Endothelial cell of umbilical vein (primary cell): ENCODE data around the gene NEMP1. TPM values are rescaled to one million over a fixed set of nuclear protein-coding genes. Genes with fewer than 3 reads are reported as not detected.

ENCODE experiments used
- BruUV-seq: library from RNA; stranded (reverse); fragments of 400-500 nt; replicated peaks from 2 replicates; lab custom pipeline; 2021; lab: Mats Ljungman, UMichigan
- CTCF ChIA-PET: fragments of 300-600, 350-600 bp; sonication (Branson Sonifier 250); formaldehyde crosslinking; loops from one replicate; lab custom pipeline; 2021; ENCODE audit warnings: antibody characterized with exemption, inconsistent platforms; lab: Charles Lee
- POLR2A ChIA-PET: fragments of 300-600, 350-600 bp; sonication (Branson Sonifier 250); formaldehyde crosslinking; loops from one replicate; lab custom pipeline; 2021; ENCODE audit warnings: antibody characterized with exemption, inconsistent platforms; lab: Charles Lee
- DNase-seq: peaks from one replicate; pipeline ENCODE4 v3.0.0-alpha.2; 2011; ENCODE audit warnings: low read depth, low spot score
- FAIRE-seq: peaks from 2 replicates; lab custom pipeline; 2011; peaks lifted over from hg19 to GRCh38; lab: Jason Lieb, UNC
- H2AFZ ChIP-seq: 2 replicates; pipeline ENCODE4 v1.6.0; 2012; ENCODE audit warnings: low read depth, low read length, control low read depth, inconsistent platforms
- H3K27ac ChIP-seq: 2 replicates; pipeline ENCODE4 v1.5.1; 2011; ENCODE audit warnings: low read depth, mild to moderate bottlenecking, control low read depth, low read length, moderate library complexity; ENCODE audit not compliant: insufficient read depth
- H3K27me3 ChIP-seq, 2 experiments: 2 replicates each; pipeline versions ENCODE4 v1.6.0 to v1.6.1; 2011; ENCODE audit warnings: low read length in 2 of 2, mixed read lengths in 1 of 2; ENCODE audit not compliant: control insufficient read depth in 2 of 2, insufficient read depth in 2 of 2
- H3K36me3 ChIP-seq, 2 experiments: 2 replicates in 1 of 2; 3 replicates in 1 of 2; pipeline ENCODE4 v1.5.1; 2011; ENCODE audit warnings: low read length in 2 of 2, mild to moderate bottlenecking in 1 of 2, moderate library complexity in 1 of 2; ENCODE audit not compliant: control insufficient read depth in 2 of 2, insufficient read depth in 2 of 2; ENCODE audit errors: extremely low read depth in 1 of 2
- H3K4me1 ChIP-seq: 3 replicates; pipeline ENCODE4 v1.5.1; 2011; ENCODE audit warnings: mild to moderate bottlenecking, low read length; ENCODE audit not compliant: control insufficient read depth, insufficient read depth; ENCODE audit errors: extremely low read depth
- H3K4me2 ChIP-seq: 2 replicates; pipeline ENCODE4 v1.6.1; 2011; ENCODE audit warnings: low read length, control low read depth, mixed read lengths; ENCODE audit not compliant: insufficient read depth
- H3K4me3 ChIP-seq, 3 experiments: fragments of 200-600 bp in 1 of 3; sonication (generic), shearing (Covaris generic) in 1 of 3; replicated peaks in 1 of 3; 2 replicates each; pipeline ENCODE4 v1.5.1; 2011 to 2016; ENCODE audit warnings: control low read depth in 3 of 3, low read length in 3 of 3, mild to moderate bottlenecking in 2 of 3, inconsistent platforms in 1 of 3, low read depth in 1 of 3, moderate library complexity in 1 of 3; ENCODE audit not compliant: insufficient read depth in 1 of 3
- H3K79me2 ChIP-seq: 2 replicates; pipeline ENCODE4 v1.6.0; 2012; ENCODE audit warnings: low read length, inconsistent platforms; ENCODE audit not compliant: control insufficient read depth, insufficient read depth
- H3K9ac ChIP-seq: replicated peaks from 2 replicates; pipeline ENCODE3; 2011; ENCODE audit warnings: low read length, control low read depth; ENCODE audit not compliant: insufficient read depth; ENCODE audit errors: extremely low read depth
- H3K9me1 ChIP-seq: replicated peaks from 3 replicates; pipeline ENCODE4 v1.6.0; 2011; ENCODE audit warnings: mild to moderate bottlenecking, low read length; ENCODE audit not compliant: control insufficient read depth, insufficient read depth; ENCODE audit errors: extremely low read depth
- H3K9me3 ChIP-seq: replicated peaks from 2 replicates; pipeline ENCODE4 v1.5.1; 2012; ENCODE audit warnings: low read length, inconsistent platforms; ENCODE audit not compliant: control insufficient read depth, insufficient read depth
- H4K20me1 ChIP-seq: replicated peaks from 2 replicates; pipeline ENCODE3; 2011; ENCODE audit warnings: mild to moderate bottlenecking, low read length; ENCODE audit not compliant: control insufficient read depth, insufficient read depth; ENCODE audit errors: extremely low read depth
- EZH2 ChIP-seq: IDR thresholded peaks from 2 replicates; pipeline ENCODE4 v1.6.1; 2012; ENCODE audit warnings: borderline replicate concordance, low read depth, mild to moderate bottlenecking, moderate library complexity, low read length, inconsistent platforms; ENCODE audit not compliant: severe bottlenecking
- JUN ChIP-seq: IDR thresholded peaks from 2 replicates; pipeline ENCODE4 v1.6.1; 2011; ENCODE audit warnings: borderline replicate concordance, low read depth; ENCODE audit not compliant: insufficient read length, insufficient read depth
- MYC ChIP-seq: IDR thresholded peaks from one replicate; pipeline ENCODE4 v1.6.1; 2011; ENCODE audit warnings: mild to moderate bottlenecking, low read depth, low read length
- POLR2A ChIP-seq: IDR thresholded peaks from 2 replicates; pipeline ENCODE4 v1.6.1; 2012; ENCODE audit warnings: low read depth, mild to moderate bottlenecking, control low read depth, low read length
- POLR2AphosphoS5 ChIP-seq: IDR thresholded peaks from 2 replicates; pipeline ENCODE4 v1.6.1; 2012; ENCODE audit warnings: low read depth, mild to moderate bottlenecking, control low read depth, low read length, moderate library complexity; ENCODE audit not compliant: insufficient read depth
- dilution Hi-C: fragments of 300-500 bp; cut with MboI; formaldehyde crosslinking; loops from one replicate; pipeline ENCODE4 v1.15.0; 2019; ENCODE audit warnings: low sequenced_read_pairs; ENCODE audit not compliant: extremely low pct_ligation_motif_present
- intact Hi-C: fragments of 100-400 bp; cut with micrococcal nuclease; formaldehyde crosslinking; loops from one replicate; pipeline ENCODE4 v1.10.0; 2022
- polyA plus RNA-seq, 4 experiments: library from polyadenylated mRNA; depleted of rRNA in 3 of 4; stranded (reverse) in 3 of 4; unstranded in 1 of 4; fragments of >200 nt; gene quantifications; 2 replicates each; pipeline versions ENCODE4 v1.2.1 to v1.2.3, GENCODE V29; 2011 to 2012; ENCODE audit warnings: missing spikeins in 1 of 4
- total RNA-seq: library from RNA; stranded (reverse); gene quantifications from 2 replicates; pipeline ENCODE4 v1.2.3, GENCODE V29; 2021
- TF ChIP-seq, protein P1 (sequence below): IDR thresholded peaks from 2 replicates; pipeline ENCODE4 v1.6.1; 2011; ENCODE audit not compliant: insufficient read depth, insufficient read length

Gene NEMP1
- total and polyA plus RNA-seq, 2 donors (not counting 3 experiments of a cell fraction or from before 2014, with no cell fraction given), result 10.8 to 21.5 TPM

- Histone ChIP-seq H3K4me2 (peak overlapping the region; percentile 78), H3K4me1 (peaks cover 14% of the 10 kb centered on the region), H3K79me2 (peaks cover 13% of the 10 kb centered on the region), H4K20me1 (no peaks in the 10 kb centered on the region), H3K36me3 (peaks cover 0 to 17% of the 10 kb centered on the region in 2 experiments), H2AFZ (peak overlapping the region; percentile 36), H3K9me3 (no peaks in the 10 kb centered on the region), H3K9ac (peak overlapping the region; percentile 64), H3K27me3 (no peaks in the 10 kb centered on the region), H3K27ac (peak overlapping the region; percentile 79), H3K4me3 (peak overlapping the region; percentile 31 to 72 (median 65)), H3K9me1 (no peaks in the 10 kb centered on the region)
- DNase-seq (peak; percentile 59), FAIRE-seq (peak; percentile 90)
- BruUV-seq, result TSS peak; percentile 29
- CTCF ChIA-PET, result interaction anchor here (1.3 to 3.5 kb wide), 10 partner anchors 12 to 474 kb away, joined by 4 to 449 read pairs (median 40); partner anchors contain the start of genes LRP1, NAB2, NEMP1 and ZBTB39
- dilution Hi-C loops (no loop called here), intact Hi-C loops (loop anchor here (5.0 kb wide), 2 partner anchors 132 to 473 kb away; no protein-coding TSS in a partner anchor)
- POLR2A ChIA-PET, result interaction anchor here (0.6 to 1.9 kb wide), 3 partner anchors 12 to 23 kb away, joined by 6 to 9 read pairs (median 6); partner anchors contain the start of gene NAB2
- no peak for TF ChIP-seq POLR2AphosphoS5
- TF ChIP-seq, protein P1, sequence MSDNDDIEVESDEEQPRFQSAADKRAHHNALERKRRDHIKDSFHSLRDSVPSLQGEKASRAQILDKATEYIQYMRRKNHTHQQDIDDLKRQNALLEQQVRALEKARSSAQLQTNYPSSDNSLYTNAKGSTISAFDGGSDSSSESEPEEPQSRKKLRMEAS, result no peak
- TF ChIP-seq POLR2A, result no peak
- TF ChIP-seq MYC, result no peak
- TF ChIP-seq EZH2, result no peak
- no peak for TF ChIP-seq JUN
Measured at GRCh38 chr12:57110104-57111030, 31.8 kb upstream of the NEMP1 start.
